Kidney epithelial cell (primary cell): ENCODE results near the gene STXBP6. TPM values are rescaled to one million over a fixed set of nuclear protein-coding genes. Genes with fewer than 3 reads are reported as not detected.

Source experiments
- DNase-seq: peaks from one replicate; pipeline ENCODE4 v3.0.0-alpha.2; 2010; ENCODE audit warnings: low read depth
- H3K27me3 ChIP-seq: 2 replicates; pipeline ENCODE4 v1.6.0; 2011; ENCODE audit warnings: low read length; ENCODE audit not compliant: control insufficient read depth, insufficient read depth
- H3K36me3 ChIP-seq: 2 replicates; pipeline ENCODE4 v1.5.1; 2011; ENCODE audit warnings: low read length; ENCODE audit not compliant: control insufficient read depth, insufficient read depth
- H3K4me3 ChIP-seq: 2 replicates; pipeline ENCODE4 v1.5.1; 2011; ENCODE audit warnings: low read depth, mild to moderate bottlenecking, control low read depth, low read length
- total RNA-seq: library from RNA; depleted of rRNA; stranded (reverse); fragments of >200 nt; gene quantifications from 2 replicates; pipeline ENCODE4 v1.2.3, GENCODE V29; 2015
- TF ChIP-seq, protein P1 (sequence below): IDR thresholded peaks from 2 replicates; pipeline ENCODE4 v1.5.1; 2011; ENCODE audit warnings: mild to moderate bottlenecking, moderate library complexity, low read length, control low read depth, inconsistent platforms; ENCODE audit not compliant: insufficient read depth, poor library complexity, severe bottlenecking

The STXBP6 gene
- total RNA-seq, 1 donor from 2014 or later, result 0.38 TPM

DNA sequence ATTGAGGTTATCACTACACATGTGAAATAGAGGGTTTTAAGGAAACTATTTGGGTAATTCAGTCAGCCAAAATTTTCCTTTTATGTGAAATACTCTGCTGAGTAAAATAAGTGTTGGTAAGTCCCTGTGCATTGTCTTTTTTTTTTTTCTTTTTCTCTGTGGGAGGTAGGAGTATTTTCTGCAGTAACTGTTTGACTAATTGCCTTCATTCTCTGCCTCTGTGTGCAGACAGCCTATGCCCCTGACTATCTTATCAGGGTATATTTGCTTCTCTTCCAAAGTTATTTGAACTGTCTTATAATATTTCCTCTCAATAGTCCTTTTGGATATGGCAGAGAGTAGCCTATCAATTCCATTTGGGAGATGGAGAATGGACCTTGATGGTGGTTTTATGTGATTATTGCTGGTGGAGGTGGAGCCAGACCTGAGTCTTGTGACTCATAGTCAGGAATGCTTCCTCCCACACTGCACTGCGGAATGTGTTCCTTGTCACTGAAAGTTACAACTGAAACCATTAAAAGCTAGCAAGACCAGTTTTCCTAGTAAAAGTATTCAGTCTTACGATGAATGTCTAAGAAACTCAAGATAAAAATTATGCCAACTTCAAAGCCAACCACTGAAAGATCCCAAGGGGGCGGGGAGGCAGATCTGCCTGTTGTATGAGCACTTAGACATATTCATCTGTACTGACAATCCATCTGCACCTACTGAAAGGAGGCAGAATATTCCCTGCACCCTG is 40.9 kb upstream of the STXBP6 start:
- peak; percentile 57 for DNase-seq

GRCh38 chr14:25090256-25090655 is 40.3 kb upstream of the STXBP6 start:
- Histone ChIP-seq H3K36me3 (no peaks in the 10 kb centered on the region), H3K4me3 (no peak overlapping the region), H3K27me3 (no peaks in the 10 kb centered on the region)
- DNase-seq, result no peak
- TF ChIP-seq, protein P1, sequence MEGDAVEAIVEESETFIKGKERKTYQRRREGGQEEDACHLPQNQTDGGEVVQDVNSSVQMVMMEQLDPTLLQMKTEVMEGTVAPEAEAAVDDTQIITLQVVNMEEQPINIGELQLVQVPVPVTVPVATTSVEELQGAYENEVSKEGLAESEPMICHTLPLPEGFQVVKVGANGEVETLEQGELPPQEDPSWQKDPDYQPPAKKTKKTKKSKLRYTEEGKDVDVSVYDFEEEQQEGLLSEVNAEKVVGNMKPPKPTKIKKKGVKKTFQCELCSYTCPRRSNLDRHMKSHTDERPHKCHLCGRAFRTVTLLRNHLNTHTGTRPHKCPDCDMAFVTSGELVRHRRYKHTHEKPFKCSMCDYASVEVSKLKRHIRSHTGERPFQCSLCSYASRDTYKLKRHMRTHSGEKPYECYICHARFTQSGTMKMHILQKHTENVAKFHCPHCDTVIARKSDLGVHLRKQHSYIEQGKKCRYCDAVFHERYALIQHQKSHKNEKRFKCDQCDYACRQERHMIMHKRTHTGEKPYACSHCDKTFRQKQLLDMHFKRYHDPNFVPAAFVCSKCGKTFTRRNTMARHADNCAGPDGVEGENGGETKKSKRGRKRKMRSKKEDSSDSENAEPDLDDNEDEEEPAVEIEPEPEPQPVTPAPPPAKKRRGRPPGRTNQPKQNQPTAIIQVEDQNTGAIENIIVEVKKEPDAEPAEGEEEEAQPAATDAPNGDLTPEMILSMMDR, result no peak

More for the DNA sequence above, 40.9 kb upstream of the STXBP6 start:
- TF ChIP-seq, protein P1, result no peak
- Histone ChIP-seq H3K4me3 (no peak overlapping the region), H3K36me3 (no peaks in the 10 kb centered on the region), H3K27me3 (no peaks in the 10 kb centered on the region)

DNA sequence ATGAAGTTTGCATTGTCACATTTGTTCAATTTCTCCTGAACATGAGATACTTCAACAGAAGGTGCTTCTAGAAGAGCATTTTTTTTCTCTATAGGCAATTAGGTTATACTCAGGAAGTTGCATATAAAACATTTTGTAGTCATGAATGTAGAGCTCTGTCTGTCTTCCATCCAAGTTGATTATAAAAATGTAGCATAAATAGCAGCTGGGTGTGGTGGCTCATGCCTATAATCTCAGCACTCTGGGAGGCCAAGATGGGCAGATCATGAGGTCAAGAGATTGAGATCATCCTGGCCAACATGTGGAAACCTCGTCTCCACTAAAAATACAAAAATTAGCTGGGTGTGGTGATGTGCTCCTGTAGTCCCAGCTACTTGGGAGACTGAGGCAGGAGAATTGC is 39.5 kb upstream of the STXBP6 start:
- DNase-seq, result no peak
- Histone ChIP-seq H3K4me3 (no peak overlapping the region), H3K36me3 (no peaks in the 10 kb centered on the region), H3K27me3 (no peaks in the 10 kb centered on the region)
- TF ChIP-seq, protein P1, result no peak

DNA sequence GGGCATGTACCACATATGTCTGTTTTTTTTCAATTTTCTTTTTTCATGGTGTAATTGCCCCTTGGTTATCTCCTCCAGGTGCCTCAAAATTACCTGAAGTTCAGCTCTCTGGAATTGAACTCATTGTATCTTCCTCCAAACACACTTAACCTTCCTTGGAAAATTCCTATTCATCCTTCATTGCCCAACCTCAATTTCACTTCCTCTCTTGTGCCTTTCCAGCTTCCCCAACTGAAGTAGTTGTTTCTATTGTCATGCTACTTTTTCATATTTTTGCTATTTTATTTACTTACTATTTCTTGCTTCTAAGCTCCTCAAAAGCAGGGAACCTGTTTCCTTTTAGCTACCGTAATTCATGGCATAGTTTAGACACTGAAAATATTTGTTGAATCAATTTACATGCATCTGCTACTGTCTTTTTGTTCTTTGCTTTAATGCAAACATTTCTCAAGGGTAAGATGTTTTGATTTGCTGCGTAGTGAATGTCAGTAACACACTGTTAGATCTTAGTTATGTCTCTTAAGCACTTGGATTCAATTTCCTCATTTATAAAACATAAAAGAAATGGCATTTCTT is 37.0 kb upstream of the STXBP6 start:
- DNase-seq, result no peak
- TF ChIP-seq, protein P1, result no peak
- H3K4me3 ChIP-seq, result no peak overlapping the region
- no peaks in the 10 kb centered on the region for H3K36me3 ChIP-seq
- no peaks in the 10 kb centered on the region for H3K27me3 ChIP-seq

GRCh38 chr14:25086081-25086480 is 36.1 kb upstream of the STXBP6 start:
- Histone ChIP-seq H3K36me3 (no peaks in the 10 kb centered on the region), H3K27me3 (no peaks in the 10 kb centered on the region), H3K4me3 (no peak overlapping the region)
- TF ChIP-seq, protein P1, result no peak
- DNase-seq, result no peak
